HCT116 (cell line): Measurements from ENCODE around the gene NEK7. TPM values are rescaled to one million over a fixed set of nuclear protein-coding genes. Genes with fewer than 3 reads are reported as not detected.
"Not testable (repeated sequence)": the region's sequence is repeated elsewhere in the genome, so short reads cannot be mapped to it uniquely, and the experiment has no call there.

Source experiments
- ATAC-seq: fragments of 200-7000 bp; cut with Tn5 transposase; 2 replicates; pipeline ENCODE4 v1.9.1; 2020; ENCODE audit warnings: mild to moderate bottlenecking, moderate library complexity
- BruUV-seq: library from RNA; stranded (reverse); fragments of 400-500 nt; replicated peaks from 2 replicates; lab custom pipeline; 2021; lab: Mats Ljungman, UMichigan
- CTCF ChIA-PET: fragments of 300-600 bp; sonication (Branson Sonifier 250); formaldehyde crosslinking; loops from one replicate; lab custom pipeline; 2021; ENCODE audit warnings: antibody characterized with exemption; lab: Charles Lee
- POLR2A ChIA-PET: fragments of 300-600, 350-600 bp; sonication (Branson Sonifier 250); formaldehyde crosslinking; loops from one replicate; lab custom pipeline; 2021; ENCODE audit warnings: antibody characterized with exemption; lab: Charles Lee
- RAD21 ChIA-PET, 2 experiments: fragments of 300-600 bp; sonication (Branson Sonifier 250); formaldehyde crosslinking; loops; one replicate each; lab custom pipeline; 2023; ENCODE audit warnings: low total read pairs in 2 of 2; ENCODE audit not compliant: uncharacterized antibody in 2 of 2, unreplicated experiment in 2 of 2, low non-redundant PET in 1 of 2; lab: Charles Lee
- DNase-seq: peaks from one replicate; pipeline ENCODE4 v3.0.0-alpha.2; 2010; ENCODE audit warnings: low read depth, low spot score
- H2AFZ ChIP-seq: fragments of 200-600 bp; shearing (Covaris generic), sonication (generic); 2 replicates; pipeline ENCODE4 v1.6.1; 2017; ENCODE audit warnings: low read depth, mixed run types, mixed read lengths, antibody characterized with exemption, low read length; ENCODE audit not compliant: poor library complexity, severe bottlenecking
- H3K27ac ChIP-seq: 2 replicates; pipeline ENCODE4 v1.5.1; 2012; ENCODE audit warnings: low read depth, low read length
- H3K27me3 ChIP-seq: fragments of 200-600 bp; sonication (generic); 2 replicates; pipeline ENCODE4 v1.6.1; 2016; ENCODE audit warnings: mixed run types, low read length, mixed read lengths; ENCODE audit not compliant: insufficient read depth
- H3K36me3 ChIP-seq, 2 experiments: fragments of 200-500 bp in 1 of 2; fragments of 200-600 bp in 1 of 2; sonication (Bioruptor generic) in 1 of 2; sonication (generic) in 1 of 2; 2 replicates each; pipeline versions ENCODE4 v1.5.1 to v1.6.1; 2014 to 2016; ENCODE audit warnings: low read length in 2 of 2, inconsistent platforms in 1 of 2, mixed read lengths in 1 of 2, mixed run types in 1 of 2; ENCODE audit not compliant: insufficient read depth in 2 of 2, control insufficient read depth in 1 of 2
- H3K4me1 ChIP-seq, 2 experiments: fragments of 200-600 bp in 1 of 2; sonication (generic) in 1 of 2; 2 replicates each; pipeline versions ENCODE4 v1.5.1 to v1.6.1; 2012 to 2017; ENCODE audit warnings: low read length in 2 of 2, inconsistent platforms in 1 of 2, mild to moderate bottlenecking in 1 of 2, mixed read lengths in 1 of 2, mixed run types in 1 of 2, moderate library complexity in 1 of 2; ENCODE audit not compliant: insufficient read depth in 2 of 2, control insufficient read depth in 1 of 2
- H3K4me2 ChIP-seq: fragments of 200-600 bp; sonication (generic); 2 replicates; pipeline ENCODE4 v1.6.1; 2017; ENCODE audit warnings: mixed run types, low read length, mixed read lengths
- H3K4me3 ChIP-seq, 2 experiments: fragments of 200-600 bp in 1 of 2; sonication (generic) in 1 of 2; replicated peaks in 1 of 2; 2 replicates each; pipeline ENCODE4 v1.5.1; 2011 to 2016; ENCODE audit warnings: low read length in 2 of 2, control low read depth in 1 of 2, low read depth in 1 of 2, mild to moderate bottlenecking in 1 of 2, mixed read lengths in 1 of 2, mixed run types in 1 of 2
- H3K79me2 ChIP-seq: fragments of 200-600 bp; sonication (generic); 2 replicates; pipeline ENCODE4 v1.6.1; 2017; ENCODE audit warnings: mild to moderate bottlenecking, mixed run types, low read length, moderate library complexity, mixed read lengths; ENCODE audit not compliant: insufficient read depth
- H3K9ac ChIP-seq: fragments of 200-600 bp; sonication (generic); 2 replicates; pipeline ENCODE4 v1.6.1; 2016; ENCODE audit warnings: low read length, mixed read lengths
- H3K9me2 ChIP-seq: fragments of 200-600 bp; sonication (generic), shearing (Covaris generic); 2 replicates; pipeline ENCODE4 v1.6.1; 2017; ENCODE audit warnings: mixed run types, mild to moderate bottlenecking, moderate library complexity; ENCODE audit not compliant: insufficient read depth
- H3K9me3 ChIP-seq, 2 experiments: fragments of 200-500 bp in 1 of 2; fragments of 200-600 bp in 1 of 2; sonication (Bioruptor generic) in 1 of 2; sonication (generic) in 1 of 2; 2 replicates each; pipeline ENCODE4 v1.6.1; 2014 to 2017; ENCODE audit warnings: low read length in 2 of 2, mixed read lengths in 2 of 2, inconsistent platforms in 1 of 2, low read depth in 1 of 2, mild to moderate bottlenecking in 1 of 2, mixed run types in 1 of 2, moderate library complexity in 1 of 2; ENCODE audit not compliant: control insufficient read depth in 1 of 2, insufficient read depth in 1 of 2
- H4K20me1 ChIP-seq: fragments of 200-600 bp; sonication (generic), shearing (Covaris generic); 2 replicates; pipeline ENCODE4 v1.6.1; 2017; ENCODE audit warnings: mixed run types, mild to moderate bottlenecking, moderate library complexity; ENCODE audit not compliant: insufficient read depth
- CBX3 ChIP-seq: IDR thresholded peaks from 2 replicates; pipeline ENCODE4 v1.6.1; 2012; ENCODE audit warnings: low read depth
- CTCF ChIP-seq, 3 experiments: fragments of 200-600 bp in 1 of 3; sonication (generic) in 1 of 3; IDR thresholded peaks in 2 of 3; conservative IDR thresholded peaks in 1 of 3; 2 replicates each; pipeline ENCODE4 v1.5.1; 2012 to 2017; ENCODE audit warnings: low read depth in 2 of 3, low read length in 2 of 3, antibody characterized with exemption in 1 of 3, borderline replicate concordance in 1 of 3, control low read depth in 1 of 3, mild to moderate bottlenecking in 1 of 3, mixed read lengths in 1 of 3, mixed run types in 1 of 3, moderate library complexity in 1 of 3; ENCODE audit not compliant: insufficient read depth in 1 of 3
- EGR1 ChIP-seq: IDR thresholded peaks from 2 replicates; pipeline ENCODE4 v1.6.1; 2012; ENCODE audit warnings: low read depth
- REST ChIP-seq: IDR thresholded peaks from 2 replicates; pipeline ENCODE4 v1.6.1; 2012; ENCODE audit warnings: low read depth
- SIN3A ChIP-seq: IDR thresholded peaks from 2 replicates; pipeline ENCODE4 v1.6.1; 2012; ENCODE audit warnings: low read depth
- YY1 ChIP-seq: IDR thresholded peaks from 2 replicates; pipeline ENCODE4 v1.6.1; 2011; ENCODE audit warnings: low read length, low read depth, moderate library complexity, mild to moderate bottlenecking; ENCODE audit not compliant: insufficient replicate concordance; ENCODE audit errors: extremely low read depth
- intact Hi-C: fragments of 100-400 bp; cut with micrococcal nuclease; formaldehyde crosslinking; loops from 2 replicates; pipeline ENCODE4 v1.10.0; 2022
- total RNA-seq: library from RNA; stranded (reverse); gene quantifications from one replicate; pipeline ENCODE4 v1.2.1, GENCODE V29; 2021; ENCODE audit not compliant: unreplicated experiment
- TF ChIP-seq, protein P1 (sequence below): IDR thresholded peaks from 2 replicates; pipeline ENCODE4 v1.6.1; 2012

Gene NEK7
- total RNA-seq, 1 experiment from 2014 or later = 33.0 TPM

- H3K9me2 ChIP-seq, RAD21 ChIA-PET, H3K9me3 ChIP-seq, H4K20me1 ChIP-seq, BruUV-seq, H3K36me3 ChIP-seq, H3K4me2 ChIP-seq, H3K9ac ChIP-seq, CTCF ChIA-PET, DNase-seq, H3K4me3 ChIP-seq, intact Hi-C loops, POLR2A ChIA-PET, H2AFZ ChIP-seq, H3K79me2 ChIP-seq, H3K27me3 ChIP-seq, H3K27ac ChIP-seq, ATAC-seq, H3K4me1 ChIP-seq: not testable (repeated sequence)
These were observed 158.5 kb downstream of the NEK7 start for GRCh38 chr1:198315331-198315730.

DNA sequence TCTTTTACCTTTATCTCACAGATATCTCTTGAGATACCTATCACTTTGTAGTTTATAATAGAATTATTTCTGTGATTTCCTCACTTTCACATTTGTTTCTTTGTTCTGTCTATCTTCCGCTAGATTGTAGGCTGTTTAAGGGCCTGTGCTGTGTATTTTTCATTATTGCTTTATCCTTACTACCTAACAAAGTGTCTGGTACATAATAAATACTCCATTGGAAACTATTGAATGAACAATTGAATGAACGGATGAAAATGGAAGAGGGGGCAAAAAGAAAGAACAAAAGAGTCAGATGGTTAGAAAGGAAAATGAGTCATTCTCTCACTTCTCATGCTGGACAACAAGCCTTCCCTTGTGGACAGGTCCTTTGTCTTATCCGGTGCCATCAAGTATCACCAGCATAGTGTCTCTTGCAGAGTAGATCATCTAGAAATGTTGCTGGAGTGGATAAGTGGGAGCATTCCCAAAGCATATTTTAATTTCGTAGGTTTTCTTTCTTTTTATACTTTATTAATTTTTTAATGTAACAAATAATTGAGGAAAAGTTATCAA, 159.8 kb downstream of the NEK7 start:
- RAD21 ChIA-PET = no interaction called here
- no peaks in the 10 kb centered on the region for H3K79me2 ChIP-seq
- H3K4me1 ChIP-seq = no peaks in the 10 kb centered on the region
- intact Hi-C loops = no loop called here
- no peak overlapping the region for H3K27ac ChIP-seq
- no peaks in the 10 kb centered on the region for H3K9me2 ChIP-seq
- CTCF ChIA-PET = no interaction called here
- no peak overlapping the region for H3K9ac ChIP-seq
- DNase-seq = no peak
- no peaks in the 10 kb centered on the region for H3K27me3 ChIP-seq
- H3K4me2 ChIP-seq = no peak overlapping the region
- no peak overlapping the region for H3K4me3 ChIP-seq
- no peaks in the 10 kb centered on the region for H4K20me1 ChIP-seq
- no peak for ATAC-seq
- no TSS peak for BruUV-seq
- POLR2A ChIA-PET = no interaction called here
- H3K9me3 ChIP-seq = no peaks in the 10 kb centered on the region
- H3K36me3 ChIP-seq = no peaks in the 10 kb centered on the region
- no peak overlapping the region for H2AFZ ChIP-seq
- no peak for TF ChIP-seq CBX3
- TF ChIP-seq EGR1 = no peak
- TF ChIP-seq, protein P1, sequence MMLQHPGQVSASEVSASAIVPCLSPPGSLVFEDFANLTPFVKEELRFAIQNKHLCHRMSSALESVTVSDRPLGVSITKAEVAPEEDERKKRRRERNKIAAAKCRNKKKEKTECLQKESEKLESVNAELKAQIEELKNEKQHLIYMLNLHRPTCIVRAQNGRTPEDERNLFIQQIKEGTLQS = no peak
- no peak for TF ChIP-seq REST
- no peak for TF ChIP-seq CTCF (IDR thresholded peaks at IDR 0.05 in 2 of 3, conservative IDR thresholded peaks at IDR 0.05 in 1 of 3; ENCODE audit: borderline replicate concordance in 1 of 3, insufficient read depth in 1 of 3, low read depth in 2 of 3, low read length in 2 of 3)
- no peak for TF ChIP-seq SIN3A
- no peak for TF ChIP-seq YY1
- TF ChIP-seq, all 23 proteins: peak for 0
